ENCODE results near the gene SLC25A22. TPM values are rescaled to one million over a fixed set of nuclear protein-coding genes. Genes with fewer than 3 reads are reported as not detected.
A peak's percentile ranks its signal among the peaks of the same experiment; 100 is the strongest.

The SLC25A22 gene
- total RNA-seq, 3 donors from 2014 or later = 2.7 to 11.5 (median 4.7) TPM

DNA sequence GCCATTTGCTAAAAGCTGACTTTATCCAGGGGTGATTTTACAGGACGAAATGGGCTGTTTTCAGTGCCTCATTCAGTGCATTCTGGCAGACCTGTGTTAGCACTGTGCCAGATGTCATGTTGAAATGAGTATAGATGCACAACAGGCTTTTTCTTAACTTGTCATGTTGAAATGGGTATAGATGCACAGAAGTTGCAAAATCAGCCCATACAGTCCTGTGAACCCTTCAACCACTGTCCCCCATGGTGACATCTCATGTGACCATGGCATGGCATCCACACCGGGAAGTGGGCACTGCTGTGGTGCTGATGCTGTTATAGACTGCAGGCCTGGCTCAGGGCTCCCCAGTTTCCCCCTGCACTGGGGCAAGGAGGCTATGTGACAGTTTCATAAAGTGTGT is 48.4 kb downstream of the SLC25A22 start:
- no peak overlapping the region for H3K4me3 ChIP-seq
- no peak for DNase-seq (ENCODE audit: low spot score in 2 of 2)
- peaks cover 0 to 9% of the 10 kb centered on the region in 2 donors for H3K4me1 ChIP-seq
- no peak overlapping the region for H3K27ac ChIP-seq
- H3K36me3 ChIP-seq = no peaks in the 10 kb centered on the region
- no peaks in the 10 kb centered on the region for H3K9me3 ChIP-seq
- TF ChIP-seq POLR2AphosphoS5 (IDR thresholded peaks at IDR 0.05) = no peak
- TF ChIP-seq, protein P1, sequence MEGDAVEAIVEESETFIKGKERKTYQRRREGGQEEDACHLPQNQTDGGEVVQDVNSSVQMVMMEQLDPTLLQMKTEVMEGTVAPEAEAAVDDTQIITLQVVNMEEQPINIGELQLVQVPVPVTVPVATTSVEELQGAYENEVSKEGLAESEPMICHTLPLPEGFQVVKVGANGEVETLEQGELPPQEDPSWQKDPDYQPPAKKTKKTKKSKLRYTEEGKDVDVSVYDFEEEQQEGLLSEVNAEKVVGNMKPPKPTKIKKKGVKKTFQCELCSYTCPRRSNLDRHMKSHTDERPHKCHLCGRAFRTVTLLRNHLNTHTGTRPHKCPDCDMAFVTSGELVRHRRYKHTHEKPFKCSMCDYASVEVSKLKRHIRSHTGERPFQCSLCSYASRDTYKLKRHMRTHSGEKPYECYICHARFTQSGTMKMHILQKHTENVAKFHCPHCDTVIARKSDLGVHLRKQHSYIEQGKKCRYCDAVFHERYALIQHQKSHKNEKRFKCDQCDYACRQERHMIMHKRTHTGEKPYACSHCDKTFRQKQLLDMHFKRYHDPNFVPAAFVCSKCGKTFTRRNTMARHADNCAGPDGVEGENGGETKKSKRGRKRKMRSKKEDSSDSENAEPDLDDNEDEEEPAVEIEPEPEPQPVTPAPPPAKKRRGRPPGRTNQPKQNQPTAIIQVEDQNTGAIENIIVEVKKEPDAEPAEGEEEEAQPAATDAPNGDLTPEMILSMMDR (IDR thresholded peaks at IDR 0.05) = no peak
- TF ChIP-seq POLR2A (IDR thresholded peaks at IDR 0.05) = no peak
- intact Hi-C loops (cut with DNase I; ENCODE audit: low total_unique reads) = loop anchor here (5.0 kb wide), 1 partner anchor 1828 kb away; no protein-coding TSS in a partner anchor
- no peaks in the 10 kb centered on the region for H3K27me3 ChIP-seq

DNA sequence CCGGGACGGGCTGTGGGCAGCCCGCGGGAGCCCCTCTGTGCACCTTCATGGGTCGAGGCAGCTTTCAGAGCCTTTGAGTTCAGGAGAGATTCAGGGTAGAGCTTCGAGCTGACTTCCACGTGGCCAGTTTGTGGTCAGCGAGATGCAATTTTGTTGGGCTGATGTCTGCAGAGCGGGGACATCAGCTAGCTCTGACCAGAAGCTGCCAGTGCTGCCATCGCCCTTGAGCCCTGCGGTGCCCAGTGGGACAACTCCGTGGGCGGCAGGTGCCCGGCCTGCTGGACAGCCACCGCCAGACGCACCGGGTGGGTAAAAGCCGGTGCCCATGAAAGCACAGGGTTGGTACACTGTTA is 50.1 kb downstream of the SLC25A22 start:
- Histone ChIP-seq H3K4me3 (peak overlapping the region; percentile 84 to 97 (median 89)), H3K27ac (peak overlapping the region; percentile 81 to 84), H3K36me3 (no peaks in the 10 kb centered on the region), H3K27me3 (no peaks in the 10 kb centered on the region), H3K4me1 (peaks cover 0 to 9% of the 10 kb centered on the region in 2 donors), H3K9me3 (no peaks in the 10 kb centered on the region)
- no peak for DNase-seq (ENCODE audit: low spot score in 2 of 2)
- intact Hi-C loops (cut with DNase I; ENCODE audit: low total_unique reads) = loop anchor here (5.0 kb wide), 1 partner anchor 1829 kb away; no protein-coding TSS in a partner anchor
- TF ChIP-seq POLR2AphosphoS5 (IDR thresholded peaks at IDR 0.05) = no peak
- TF ChIP-seq, protein P1 (IDR thresholded peaks at IDR 0.05) = no peak
- TF ChIP-seq POLR2A (IDR thresholded peaks at IDR 0.05) = no peak

DNA sequence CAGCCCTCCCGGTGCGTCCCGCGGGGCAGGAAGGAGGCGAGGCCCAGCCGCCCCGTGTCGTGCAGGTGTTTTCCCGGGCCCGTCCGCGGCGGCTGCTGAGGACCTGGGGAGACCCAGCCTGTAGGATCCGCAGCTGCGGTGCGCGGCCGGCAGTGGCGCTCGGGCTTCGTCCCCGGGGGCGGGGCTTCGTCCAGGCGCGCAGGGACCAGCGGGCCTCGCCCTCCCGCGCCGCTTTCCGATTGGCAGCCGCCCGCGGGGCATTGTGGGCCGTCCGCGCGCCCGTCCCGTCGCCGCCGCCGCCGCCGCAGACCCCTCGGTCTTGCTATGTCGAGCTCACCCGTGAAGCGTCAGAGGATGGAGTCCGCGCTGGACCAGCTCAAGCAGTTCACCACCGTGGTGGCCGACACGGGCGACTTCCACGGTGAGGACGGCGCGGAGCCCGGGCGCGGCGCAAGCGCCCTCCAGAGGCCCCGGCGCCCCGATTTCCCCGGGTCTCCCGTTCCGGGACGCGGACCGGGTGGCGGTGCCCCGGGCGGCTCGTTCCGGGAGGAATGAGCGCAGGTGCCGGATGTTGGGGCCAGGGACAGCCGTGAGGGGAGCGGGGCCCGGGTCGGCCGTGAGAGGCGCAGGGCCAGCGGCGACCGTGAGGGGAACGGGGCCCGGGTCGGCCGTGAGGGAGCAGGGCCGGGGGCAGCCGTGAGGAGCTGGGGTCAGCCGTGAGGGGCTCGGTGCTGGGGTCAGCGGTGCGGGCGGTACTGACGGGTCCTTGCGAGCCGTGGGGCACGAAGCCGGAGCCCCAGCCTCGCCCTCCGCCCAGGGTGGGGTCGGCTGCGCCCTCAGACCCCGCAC is 50.7 kb downstream of the SLC25A22 start, which contains the start of gene TALDO1:
TSS of gene TALDO1 (plus strand) at position 307 of the 849 bp plus-strand sequence. CDS start at position 325, 18 bp downstream.
- peak; percentile 86 to 91 for DNase-seq (ENCODE audit: low spot score in 2 of 2)
- no peaks in the 10 kb centered on the region for H3K9me3 ChIP-seq
- peak; percentile 41 to 58 (median 53) for TF ChIP-seq POLR2AphosphoS5 (IDR thresholded peaks at IDR 0.05)
- TF ChIP-seq POLR2A (IDR thresholded peaks at IDR 0.05) = no peak
- TF ChIP-seq, protein P1 (IDR thresholded peaks at IDR 0.05) = peak in 1 of 3 donors; percentile 24
- H3K27me3 ChIP-seq = no peaks in the 10 kb centered on the region
- H3K27ac ChIP-seq = peak within 1 kb of the TSS; percentile 81 to 84
- H3K4me1 ChIP-seq = peaks cover 0 to 9% of the 10 kb centered on the region in 2 donors
- no peaks in the 10 kb centered on the region for H3K36me3 ChIP-seq
- H3K4me3 ChIP-seq = peak within 1 kb of the TSS; percentile 84 to 97 (median 89)
- intact Hi-C loops (cut with DNase I; ENCODE audit: low total_unique reads) = loop anchor here (5.0 kb wide), 1 partner anchor 1830 kb away; no protein-coding TSS in a partner anchor

DNA sequence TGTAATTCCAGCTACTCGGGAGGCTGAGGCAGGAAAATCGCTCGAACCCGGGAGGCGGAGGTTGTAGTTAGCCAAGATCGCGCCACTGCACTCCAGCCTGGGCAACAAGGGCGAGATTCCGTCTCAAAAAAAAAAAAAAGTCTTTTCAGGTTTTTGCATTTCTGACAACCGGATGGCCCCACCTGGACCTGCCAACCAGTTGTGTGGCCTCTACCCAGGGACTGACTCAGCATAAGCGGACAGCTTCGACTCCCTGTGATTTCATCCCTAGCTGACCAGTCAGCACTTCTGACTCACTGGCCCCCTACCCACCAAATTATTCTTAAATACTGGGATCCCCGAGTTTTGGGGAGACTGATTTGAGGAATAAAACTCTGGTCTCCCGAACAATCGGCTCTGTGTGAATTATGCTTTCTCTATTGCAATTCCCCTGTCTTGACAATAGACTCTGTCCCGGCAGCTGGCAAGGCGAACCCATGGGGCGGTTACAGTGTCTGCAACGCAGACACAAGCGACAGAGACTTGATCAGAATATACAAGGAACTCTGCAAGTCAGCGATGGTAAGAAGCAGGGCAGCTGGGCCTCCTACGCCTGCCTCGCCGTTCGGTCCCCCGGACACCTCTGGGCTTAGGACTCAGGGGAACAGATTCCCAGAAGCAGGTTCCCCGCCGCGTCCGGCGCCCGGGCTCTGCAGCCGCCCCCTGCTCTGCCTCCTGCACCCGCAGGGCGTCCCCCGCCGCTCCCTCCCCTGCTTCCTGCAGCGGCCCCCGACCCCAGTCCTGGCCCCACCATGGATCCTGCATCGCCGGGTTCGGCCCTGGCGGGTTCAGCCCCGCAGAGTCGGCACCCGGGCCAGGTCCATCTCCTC is 51.6 kb downstream of the SLC25A22 start:
- intact Hi-C loops (cut with DNase I; ENCODE audit: low total_unique reads) = loop anchor here (5.0 kb wide), 1 partner anchor 1831 kb away; no protein-coding TSS in a partner anchor
- H3K4me3 ChIP-seq = peak overlapping the region; percentile 84 to 97 (median 89)
- H3K36me3 ChIP-seq = no peaks in the 10 kb centered on the region
- peak overlapping the region; percentile 81 to 84 for H3K27ac ChIP-seq
- no peaks in the 10 kb centered on the region for H3K9me3 ChIP-seq
- H3K4me1 ChIP-seq = peaks cover 0 to 9% of the 10 kb centered on the region in 2 donors
- no peaks in the 10 kb centered on the region for H3K27me3 ChIP-seq
- TF ChIP-seq POLR2A (IDR thresholded peaks at IDR 0.05) (no peak), POLR2AphosphoS5 (IDR thresholded peaks at IDR 0.05) (no peak)
- TF ChIP-seq, protein P1 (IDR thresholded peaks at IDR 0.05) = no peak
- DNase-seq (ENCODE audit: low spot score in 2 of 2) = no peak

All from breast epithelium (tissue), 4 donors.